Astrocyte (in vitro differentiated cells and primary cell): ENCODE data around the gene COPS2.

ENCODE experiments used
- EZH2 ChIP-seq: IDR thresholded peaks from 2 replicates; pipeline ENCODE4 v1.6.1; 2012; ENCODE audit warnings: mild to moderate bottlenecking, low read length, inconsistent platforms; ENCODE audit not compliant: insufficient read depth
- TF ChIP-seq, protein P1 (sequence below): IDR thresholded peaks from 2 replicates; pipeline ENCODE4 v1.5.1; 2011; ENCODE audit warnings: low read depth, mild to moderate bottlenecking, inconsistent platforms, low read length, moderate library complexity; ENCODE audit not compliant: insufficient read depth

DNA sequence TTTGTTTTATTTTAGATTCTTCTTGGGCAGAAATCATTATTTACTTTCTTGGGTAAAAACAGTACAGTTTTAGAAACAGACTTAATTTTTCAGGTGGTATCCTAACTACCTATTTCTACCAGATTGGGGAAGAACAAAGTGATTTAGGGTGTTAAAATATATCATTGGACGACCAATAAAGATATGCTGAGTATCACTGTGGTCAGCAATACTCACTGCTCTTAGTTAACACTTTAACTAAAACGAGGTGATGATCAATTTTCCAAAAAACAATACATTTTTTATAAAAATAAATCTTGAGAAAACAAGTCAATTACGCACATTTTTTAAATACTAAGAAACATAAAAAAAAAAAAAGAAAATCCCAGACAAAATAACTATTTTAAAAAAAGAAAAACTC, 3.6 kb downstream of the COPS2 start:
- TF ChIP-seq, protein P1, sequence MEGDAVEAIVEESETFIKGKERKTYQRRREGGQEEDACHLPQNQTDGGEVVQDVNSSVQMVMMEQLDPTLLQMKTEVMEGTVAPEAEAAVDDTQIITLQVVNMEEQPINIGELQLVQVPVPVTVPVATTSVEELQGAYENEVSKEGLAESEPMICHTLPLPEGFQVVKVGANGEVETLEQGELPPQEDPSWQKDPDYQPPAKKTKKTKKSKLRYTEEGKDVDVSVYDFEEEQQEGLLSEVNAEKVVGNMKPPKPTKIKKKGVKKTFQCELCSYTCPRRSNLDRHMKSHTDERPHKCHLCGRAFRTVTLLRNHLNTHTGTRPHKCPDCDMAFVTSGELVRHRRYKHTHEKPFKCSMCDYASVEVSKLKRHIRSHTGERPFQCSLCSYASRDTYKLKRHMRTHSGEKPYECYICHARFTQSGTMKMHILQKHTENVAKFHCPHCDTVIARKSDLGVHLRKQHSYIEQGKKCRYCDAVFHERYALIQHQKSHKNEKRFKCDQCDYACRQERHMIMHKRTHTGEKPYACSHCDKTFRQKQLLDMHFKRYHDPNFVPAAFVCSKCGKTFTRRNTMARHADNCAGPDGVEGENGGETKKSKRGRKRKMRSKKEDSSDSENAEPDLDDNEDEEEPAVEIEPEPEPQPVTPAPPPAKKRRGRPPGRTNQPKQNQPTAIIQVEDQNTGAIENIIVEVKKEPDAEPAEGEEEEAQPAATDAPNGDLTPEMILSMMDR: no peak
- TF ChIP-seq EZH2: no peak
